Naive thymus-derived CD4-positive, alpha-beta T cell (primary cell): Measurements from ENCODE around the gene HELZ. TPM values are rescaled to one million over a fixed set of nuclear protein-coding genes. Genes with fewer than 3 reads are reported as not detected.
A peak's percentile ranks its signal among the peaks of the same experiment; 100 is the strongest.

Experiments used
- ATAC-seq: fragments of 150-1000 bp; cut with Tn5 transposase; 2 replicates; pipeline ENCODE4 v1.10.0; 2021; ENCODE audit warnings: mild to moderate bottlenecking, moderate library complexity
- CTCF ChIA-PET: fragments of 350-600 bp; sonication (Branson Sonifier 250); formaldehyde crosslinking; loops from one replicate; lab custom pipeline; 2021; ENCODE audit warnings: antibody characterized with exemption; lab: Charles Lee
- POLR2A ChIA-PET: fragments of 350-600 bp; sonication (Branson Sonifier 250); formaldehyde crosslinking; loops from one replicate; lab custom pipeline; 2021; ENCODE audit warnings: antibody characterized with exemption, inconsistent platforms; lab: Charles Lee
- DNase-seq, 9 donors: peaks; one replicate each; pipeline versions ENCODE4 v3.0.0 to v3.0.0-alpha.2; 2020 to 2022; ENCODE audit warnings: mixed read lengths in 1 of 9
- H3K27ac ChIP-seq: one replicate; pipeline ENCODE4 v1.7.0; 2013; ENCODE audit warnings: mild to moderate bottlenecking, low read depth, low read length, moderate library complexity
- H3K27me3 ChIP-seq, 2 donors: one replicate each; pipeline ENCODE4 v1.7.0; 2013; ENCODE audit warnings: low read length in 2 of 2, mild to moderate bottlenecking in 2 of 2, moderate library complexity in 2 of 2; ENCODE audit not compliant: control insufficient read depth in 2 of 2, insufficient read depth in 2 of 2
- H3K36me3 ChIP-seq, 3 experiments: 1 replicate in 2 of 3; 2 replicates in 1 of 3; pipeline ENCODE4 v1.7.0; 2013; ENCODE audit warnings: low read length in 3 of 3, mild to moderate bottlenecking in 3 of 3, moderate library complexity in 1 of 3; ENCODE audit not compliant: insufficient read depth in 3 of 3, control insufficient read depth in 2 of 3
- H3K4me1 ChIP-seq, 2 donors: one replicate each; pipeline ENCODE4 v1.7.0; 2013; ENCODE audit warnings: low read length in 2 of 2, mild to moderate bottlenecking in 2 of 2, moderate library complexity in 1 of 2; ENCODE audit not compliant: control insufficient read depth in 2 of 2, insufficient read depth in 2 of 2
- H3K4me3 ChIP-seq: 2 replicates; pipeline ENCODE4 v1.7.0; 2013; ENCODE audit warnings: mild to moderate bottlenecking, low read length
- H3K9me3 ChIP-seq, 3 experiments: 1 replicate in 2 of 3; 2 replicates in 1 of 3; pipeline ENCODE4 v1.7.0; 2013; ENCODE audit warnings: low read length in 3 of 3; ENCODE audit not compliant: control insufficient read depth in 2 of 3
- H3K27ac Mint-ChIP-seq, 9 donors: one replicate each; pipeline ENCODE4 v1.8.0; 2020 to 2022; ENCODE audit warnings: mixed read lengths in 9 of 9, mild to moderate bottlenecking in 8 of 9, moderate library complexity in 5 of 9, inconsistent platforms in 2 of 9
- H3K27me3 Mint-ChIP-seq, 5 donors: one replicate each; pipeline ENCODE4 v1.8.0; 2021 to 2022; ENCODE audit warnings: mixed read lengths in 5 of 5, mild to moderate bottlenecking in 1 of 5
- H3K36me3 Mint-ChIP-seq, 5 donors: one replicate each; pipeline ENCODE4 v1.8.0; 2020 to 2022; ENCODE audit warnings: mixed read lengths in 5 of 5, mild to moderate bottlenecking in 3 of 5, inconsistent platforms in 1 of 5
- H3K4me1 Mint-ChIP-seq, 7 donors: one replicate each; pipeline ENCODE4 v1.8.0; 2020 to 2022; ENCODE audit warnings: mixed read lengths in 7 of 7, mild to moderate bottlenecking in 3 of 7, inconsistent platforms in 1 of 7
- H3K4me3 Mint-ChIP-seq, 10 donors: one replicate each; pipeline ENCODE4 v1.8.0; 2020 to 2022; ENCODE audit warnings: mild to moderate bottlenecking in 10 of 10, mixed read lengths in 10 of 10, moderate library complexity in 6 of 10, inconsistent platforms in 2 of 10
- H3K9me3 Mint-ChIP-seq, 11 donors: one replicate each; pipeline ENCODE4 v1.8.0; 2020 to 2022; ENCODE audit warnings: mixed read lengths in 11 of 11, mild to moderate bottlenecking in 4 of 11, inconsistent platforms in 1 of 11, moderate library complexity in 1 of 11
- intact Hi-C, 2 donors: fragments of 100-400 bp; cut with micrococcal nuclease; formaldehyde crosslinking; loops; one replicate each; pipeline ENCODE4 v1.15.1; 2023
- polyA plus RNA-seq, 2 donors: library from polyadenylated mRNA; unstranded; fragments of 300-500 nt; fragmentation: Illumina TruSeq; gene quantifications; one replicate each; pipeline ENCODE4 v1.2.3, GENCODE V29; 2021
- total RNA-seq, 6 experiments: library from RNA in 5 of 6; stranded (reverse) in 5 of 6; gene quantifications; 1 replicate in 5 of 6; 2 replicates in 1 of 6; pipeline ENCODE4 v1.2.3 and lab custom pipeline; 2021 to 2026

The HELZ gene
- total and polyA plus RNA-seq, 7 experiments from 2014 or later: 44.8 to 114 (median 83.2) TPM

DNA sequence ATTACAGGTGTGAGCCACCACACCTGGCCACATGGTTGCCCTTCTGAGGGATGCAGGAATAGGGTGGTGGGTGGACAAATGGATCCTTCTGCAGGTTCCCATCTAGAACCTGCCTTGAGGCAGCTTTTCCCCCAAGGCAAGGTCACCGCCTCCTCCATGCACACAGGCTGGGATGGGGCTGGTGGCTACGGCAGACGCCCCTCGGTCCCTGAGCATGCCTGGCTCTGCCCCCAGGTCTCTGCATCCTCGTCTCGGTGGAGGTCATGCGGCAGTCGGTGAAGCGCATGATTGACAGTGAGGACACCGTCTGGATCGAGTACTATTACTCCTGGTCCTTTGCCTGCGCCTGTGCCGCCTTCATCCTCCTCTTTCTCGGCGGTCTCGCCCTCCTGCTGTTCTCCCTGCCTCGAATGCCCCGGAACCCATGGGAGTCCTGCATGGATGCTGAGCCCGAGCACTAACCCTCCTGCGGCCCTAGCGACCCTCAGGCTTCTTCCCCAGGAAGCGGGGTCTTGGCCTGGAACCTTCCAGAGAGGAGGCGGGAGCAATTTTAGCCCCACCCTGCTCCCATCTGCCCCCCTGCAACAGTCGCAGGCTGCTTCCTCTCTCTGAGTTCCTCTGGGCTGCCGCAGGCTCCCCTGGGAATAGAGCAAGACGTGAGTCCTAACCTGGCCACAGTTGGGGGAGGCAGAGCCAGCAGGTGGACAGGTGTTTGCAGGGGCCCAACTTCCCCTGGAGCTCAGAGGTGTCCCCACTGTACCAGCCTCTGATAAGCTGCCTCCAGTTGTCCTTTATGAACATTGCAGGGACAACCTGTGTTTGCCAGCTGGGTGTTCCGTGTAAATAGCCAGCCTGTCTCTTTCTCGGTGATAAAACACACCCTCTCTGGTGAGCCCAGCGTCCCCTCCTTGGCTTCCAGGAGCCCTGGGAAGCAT, 188.9 kb downstream of the HELZ start:
- intact Hi-C loops: no loop called here
- POLR2A ChIA-PET: no interaction called here
- no peaks in the 10 kb centered on the region for H3K4me1 Mint-ChIP-seq
- no peaks in the 10 kb centered on the region for H3K27me3 Mint-ChIP-seq
- ATAC-seq (no peak), DNase-seq (no peak)
- H3K27ac ChIP-seq: no peak overlapping the region
- H3K36me3 Mint-ChIP-seq: peaks cover 0 to 14% (median 6%) of the 10 kb centered on the region in 5 donors
- H3K9me3 ChIP-seq: no peaks in the 10 kb centered on the region
- H3K4me3 ChIP-seq: no peak overlapping the region
- H3K27me3 ChIP-seq: no peaks in the 10 kb centered on the region
- H3K27ac Mint-ChIP-seq: no peak overlapping the region
- no peaks in the 10 kb centered on the region for H3K36me3 ChIP-seq
- no peaks in the 10 kb centered on the region for H3K4me1 ChIP-seq
- CTCF ChIA-PET: no interaction called here
- no peaks in the 10 kb centered on the region for H3K9me3 Mint-ChIP-seq
- H3K4me3 Mint-ChIP-seq: no peak overlapping the region

GRCh38 chr17:67055041-67055443, 190.0 kb downstream of the HELZ start:
- Mint-ChIP-seq H3K4me3 (no peak overlapping the region), H3K27me3 (no peaks in the 10 kb centered on the region), H3K9me3 (no peaks in the 10 kb centered on the region), H3K27ac (no peak overlapping the region), H3K4me1 (no peaks in the 10 kb centered on the region), H3K36me3 (peaks cover 0 to 8% (median 0%) of the 10 kb centered on the region in 5 donors)
- no peaks in the 10 kb centered on the region for H3K4me1 ChIP-seq
- ChIA-PET CTCF (no interaction called here), POLR2A (no interaction called here)
- no peaks in the 10 kb centered on the region for H3K27me3 ChIP-seq
- no peaks in the 10 kb centered on the region for H3K36me3 ChIP-seq
- H3K27ac ChIP-seq: no peak overlapping the region
- H3K4me3 ChIP-seq: no peak overlapping the region
- DNase-seq (no peak), ATAC-seq (no peak)
- H3K9me3 ChIP-seq: no peaks in the 10 kb centered on the region
- intact Hi-C loops: no loop called here

- Mint-ChIP-seq H3K36me3 (peaks cover 0 to 8% (median 0%) of the 10 kb centered on the region in 5 donors), H3K27me3 (no peaks in the 10 kb centered on the region), H3K27ac (no peak overlapping the region), H3K9me3 (peaks cover 0 to 2% (median 0%) of the 10 kb centered on the region in 11 donors), H3K4me3 (no peak overlapping the region), H3K4me1 (no peaks in the 10 kb centered on the region)
- intact Hi-C loops: no loop called here
- no peak overlapping the region for H3K4me3 ChIP-seq
- POLR2A ChIA-PET: no interaction called here
- H3K27me3 ChIP-seq: no peaks in the 10 kb centered on the region
- no peaks in the 10 kb centered on the region for H3K9me3 ChIP-seq
- no peak overlapping the region for H3K27ac ChIP-seq
- H3K4me1 ChIP-seq: no peaks in the 10 kb centered on the region
- CTCF ChIA-PET: no interaction called here
- no peaks in the 10 kb centered on the region for H3K36me3 ChIP-seq
- DNase-seq (no peak), ATAC-seq (peak; percentile 10)
These were observed 190.4 kb downstream of the HELZ start for GRCh38 chr17:67054608-67055007.

DNA sequence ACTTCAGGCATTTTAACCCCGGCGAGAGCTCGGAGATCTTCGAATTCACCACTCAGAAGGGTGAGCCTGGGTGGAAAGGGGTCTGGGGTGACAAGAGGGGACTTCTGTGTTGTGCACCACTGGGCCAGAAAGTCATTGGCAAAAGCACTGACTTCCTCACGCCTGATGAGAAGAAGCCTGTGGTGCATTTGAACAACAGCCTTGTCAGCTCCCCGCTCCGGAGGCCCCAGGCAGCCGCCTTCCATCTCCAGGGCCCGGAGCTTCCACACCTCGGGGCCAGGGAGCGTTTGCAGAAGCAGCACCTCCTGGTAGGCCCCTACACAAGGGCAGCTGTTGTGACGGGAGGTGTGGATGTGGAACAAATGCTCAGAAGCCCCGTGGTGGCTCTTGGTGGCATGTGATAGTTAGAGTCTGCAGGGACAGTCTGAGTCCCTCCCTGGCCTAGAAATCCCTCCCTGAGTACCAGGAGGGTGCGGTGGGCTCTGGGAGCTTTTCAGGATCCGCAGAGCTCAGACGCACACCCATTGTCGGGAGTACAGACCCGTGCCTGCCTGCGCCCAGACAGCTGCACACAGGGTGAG, 190.9 kb downstream of the HELZ start:
- Histone ChIP-seq H3K27ac (no peak overlapping the region), H3K9me3 (peaks cover 0 to 2% (median 1%) of the 10 kb centered on the region in 3 experiments), H3K4me1 (no peaks in the 10 kb centered on the region), H3K36me3 (no peaks in the 10 kb centered on the region), H3K27me3 (no peaks in the 10 kb centered on the region), H3K4me3 (no peak overlapping the region)
- no peaks in the 10 kb centered on the region for H3K4me1 Mint-ChIP-seq
- peaks cover 0 to 8% (median 0%) of the 10 kb centered on the region in 5 donors for H3K36me3 Mint-ChIP-seq
- peaks cover 0 to 7% (median 5%) of the 10 kb centered on the region in 11 donors for H3K9me3 Mint-ChIP-seq
- no peaks in the 10 kb centered on the region for H3K27me3 Mint-ChIP-seq
- DNase-seq (no peak), ATAC-seq (peak; percentile 6)
- POLR2A ChIA-PET: no interaction called here
- CTCF ChIA-PET: no interaction called here
- no peak overlapping the region for H3K4me3 Mint-ChIP-seq
- intact Hi-C loops: no loop called here
- H3K27ac Mint-ChIP-seq: no peak overlapping the region

DNA sequence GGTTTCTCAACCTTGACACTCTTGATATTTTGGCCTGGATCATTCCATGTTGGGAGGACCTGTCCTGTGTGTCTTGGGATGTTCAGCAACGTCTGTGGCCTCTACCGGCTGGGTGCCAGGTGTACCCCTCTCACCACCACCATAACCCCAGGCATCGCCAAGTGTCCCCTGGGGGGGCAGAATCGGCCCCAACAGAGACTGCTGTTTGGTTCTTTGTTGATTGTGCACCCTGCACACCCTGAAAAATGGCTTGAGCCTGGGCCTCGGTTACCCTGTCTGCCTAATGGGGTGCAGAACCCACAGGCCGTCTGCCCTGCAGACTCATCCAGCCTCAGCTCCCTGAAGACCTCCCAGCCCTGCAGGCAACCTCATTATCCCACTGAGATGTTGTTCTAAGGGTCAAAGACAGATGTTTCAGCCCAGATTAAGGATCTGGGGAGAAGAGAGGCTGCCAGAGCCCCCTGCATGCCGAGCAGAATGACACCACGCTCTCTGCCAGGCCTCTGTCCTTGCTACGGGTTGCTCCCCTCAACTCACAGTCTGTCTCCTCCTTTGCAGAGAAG, 191.5 kb downstream of the HELZ start:
- Mint-ChIP-seq H3K27me3 (no peaks in the 10 kb centered on the region), H3K4me3 (no peak overlapping the region), H3K4me1 (no peaks in the 10 kb centered on the region), H3K36me3 (peaks cover 0 to 8% (median 3%) of the 10 kb centered on the region in 5 donors), H3K9me3 (peaks cover 3 to 12% (median 10%) of the 10 kb centered on the region in 11 donors), H3K27ac (no peak overlapping the region)
- Histone ChIP-seq H3K36me3 (no peaks in the 10 kb centered on the region), H3K4me1 (no peaks in the 10 kb centered on the region), H3K4me3 (no peak overlapping the region), H3K9me3 (peaks cover 4 to 8% (median 7%) of the 10 kb centered on the region in 3 experiments), H3K27me3 (no peaks in the 10 kb centered on the region), H3K27ac (no peak overlapping the region)
- no peak for ATAC-seq
- intact Hi-C loops: no loop called here
- no peak for DNase-seq
- ChIA-PET CTCF (no interaction called here), POLR2A (no interaction called here)

GRCh38 chr17:67052720-67053437, 192.1 kb downstream of the HELZ start:
- Mint-ChIP-seq H3K9me3 (peaks cover 3 to 19% (median 13%) of the 10 kb centered on the region in 11 donors), H3K4me1 (no peaks in the 10 kb centered on the region), H3K27ac (no peak overlapping the region), H3K4me3 (no peak overlapping the region), H3K36me3 (peaks cover under 1 to 6% (median 4%) of the 10 kb centered on the region in 5 donors), H3K27me3 (no peaks in the 10 kb centered on the region)
- Histone ChIP-seq H3K27ac (no peak overlapping the region), H3K4me3 (no peak overlapping the region), H3K27me3 (no peaks in the 10 kb centered on the region), H3K36me3 (no peaks in the 10 kb centered on the region), H3K4me1 (no peaks in the 10 kb centered on the region), H3K9me3 (peaks cover 4 to 9% (median 9%) of the 10 kb centered on the region in 3 experiments)
- ChIA-PET POLR2A (no interaction called here), CTCF (no interaction called here)
- intact Hi-C loops: no loop called here
- DNase-seq (no peak), ATAC-seq (no peak)
